HG02884 (cell line): ENCODE data around the gene ITGA6.

Experiments used
- ATAC-seq: cut with Tn5 transposase; IDR thresholded peaks from one replicate; pipeline ENCODE4 v1.9.1; 2021; ENCODE audit warnings: mild to moderate bottlenecking, moderate library complexity; ENCODE audit not compliant: unreplicated experiment

ITGA6 gene

GRCh38 chr2:172415865-172416183 lies 11.6 kb upstream of the ITGA6 start:
- ATAC-seq = no peak

GRCh38 chr2:172416447-172417058 lies 10.8 kb upstream of the ITGA6 start:
- no peak for ATAC-seq

- no peak for ATAC-seq
These were observed 7.2 kb upstream of the ITGA6 start for GRCh38 chr2:172420216-172420615.

- no peak for ATAC-seq
These were observed 4.2 kb upstream of the ITGA6 start for GRCh38 chr2:172423160-172423559.

- ATAC-seq = no peak
These were observed 2.0 kb upstream of the ITGA6 start for GRCh38 chr2:172425336-172425735.

GRCh38 chr2:172426635-172427255 lies 641 bp upstream of the ITGA6 start:
- no peak for ATAC-seq

- ATAC-seq = no peak
These were observed 825 bp downstream of the ITGA6 start for GRCh38 chr2:172427990-172428831.

- ATAC-seq = no peak
These were observed 1.4 kb downstream of the ITGA6 start for GRCh38 chr2:172428832-172429210.

GRCh38 chr2:172429301-172429968 lies 2.0 kb downstream of the ITGA6 start:
- no peak for ATAC-seq

GRCh38 chr2:172430027-172430426 lies 2.6 kb downstream of the ITGA6 start:
- no peak for ATAC-seq

- no peak for ATAC-seq
These were observed 3.3 kb downstream of the ITGA6 start for GRCh38 chr2:172430678-172431077.

- ATAC-seq = no peak
These were observed 4.1 kb downstream of the ITGA6 start for GRCh38 chr2:172431463-172431862.

- ATAC-seq = no peak
These were observed 4.6 kb downstream of the ITGA6 start for GRCh38 chr2:172431993-172432392.

GRCh38 chr2:172433144-172433543 lies 5.8 kb downstream of the ITGA6 start:
- no peak for ATAC-seq

GRCh38 chr2:172434821-172435605 lies 7.6 kb downstream of the ITGA6 start:
- ATAC-seq = no peak

GRCh38 chr2:172435606-172435911 lies 8.2 kb downstream of the ITGA6 start:
- ATAC-seq = no peak

- ATAC-seq = no peak
These were observed 9.5 kb downstream of the ITGA6 start for GRCh38 chr2:172436889-172437288.

GRCh38 chr2:172437419-172438341 lies 10.3 kb downstream of the ITGA6 start:
- ATAC-seq = peak; percentile 72

- ATAC-seq = no peak
These were observed 11.5 kb downstream of the ITGA6 start for GRCh38 chr2:172438741-172439508.
